Astrocyte of the spinal cord (primary cell): Measurements from ENCODE around the gene CFL2.
A peak's percentile ranks its signal among the peaks of the same experiment; 100 is the strongest.

Experiments used
- DNase-seq: peaks from one replicate; pipeline ENCODE4 v3.0.0; 2011; ENCODE audit warnings: low read depth, low spot score
- H3K4me3 ChIP-seq: 2 replicates; pipeline ENCODE4 v1.5.1; 2011; ENCODE audit warnings: low read depth, mild to moderate bottlenecking, low read length, moderate library complexity
- in situ Hi-C: cut with HindIII; loops from 2 replicates; pipeline ENCODE4 v1.10.0; 2017; ENCODE audit warnings: low sequenced_read_pairs
- TF ChIP-seq, protein P1 (sequence below): IDR thresholded peaks from 2 replicates; pipeline ENCODE4 v1.5.1; 2012; ENCODE audit warnings: low read depth, mild to moderate bottlenecking, low read length, inconsistent platforms

Gene CFL2

GRCh38 chr14:34722723-34723545 is 8.5 kb upstream of the CFL2 start:
- in situ Hi-C loops: no loop called here
- no peak overlapping the region for H3K4me3 ChIP-seq
- TF ChIP-seq, protein P1, sequence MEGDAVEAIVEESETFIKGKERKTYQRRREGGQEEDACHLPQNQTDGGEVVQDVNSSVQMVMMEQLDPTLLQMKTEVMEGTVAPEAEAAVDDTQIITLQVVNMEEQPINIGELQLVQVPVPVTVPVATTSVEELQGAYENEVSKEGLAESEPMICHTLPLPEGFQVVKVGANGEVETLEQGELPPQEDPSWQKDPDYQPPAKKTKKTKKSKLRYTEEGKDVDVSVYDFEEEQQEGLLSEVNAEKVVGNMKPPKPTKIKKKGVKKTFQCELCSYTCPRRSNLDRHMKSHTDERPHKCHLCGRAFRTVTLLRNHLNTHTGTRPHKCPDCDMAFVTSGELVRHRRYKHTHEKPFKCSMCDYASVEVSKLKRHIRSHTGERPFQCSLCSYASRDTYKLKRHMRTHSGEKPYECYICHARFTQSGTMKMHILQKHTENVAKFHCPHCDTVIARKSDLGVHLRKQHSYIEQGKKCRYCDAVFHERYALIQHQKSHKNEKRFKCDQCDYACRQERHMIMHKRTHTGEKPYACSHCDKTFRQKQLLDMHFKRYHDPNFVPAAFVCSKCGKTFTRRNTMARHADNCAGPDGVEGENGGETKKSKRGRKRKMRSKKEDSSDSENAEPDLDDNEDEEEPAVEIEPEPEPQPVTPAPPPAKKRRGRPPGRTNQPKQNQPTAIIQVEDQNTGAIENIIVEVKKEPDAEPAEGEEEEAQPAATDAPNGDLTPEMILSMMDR: peak; percentile 76
- DNase-seq: peak; percentile 70

DNA sequence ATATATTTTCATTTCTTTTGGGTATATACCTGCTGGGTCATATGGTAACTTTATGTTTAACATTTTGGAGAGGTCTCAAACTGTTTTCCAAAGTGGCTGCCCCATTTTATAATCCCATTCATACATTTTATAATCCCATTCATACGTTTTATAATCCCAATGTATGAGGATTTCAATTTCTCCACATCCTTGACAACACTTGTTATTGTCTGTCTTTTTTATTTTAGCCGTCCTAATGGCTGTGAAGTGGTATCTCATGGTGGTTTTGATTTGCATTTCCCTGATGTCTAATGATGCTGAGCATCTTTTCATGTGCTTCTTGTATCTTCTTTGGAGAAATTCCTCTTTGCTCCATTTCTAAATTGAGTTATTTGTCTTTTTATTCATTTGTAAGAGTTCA is 6.7 kb upstream of the CFL2 start:
- in situ Hi-C loops: no loop called here
- no peak overlapping the region for H3K4me3 ChIP-seq
- TF ChIP-seq, protein P1: no peak
- DNase-seq: no peak

DNA sequence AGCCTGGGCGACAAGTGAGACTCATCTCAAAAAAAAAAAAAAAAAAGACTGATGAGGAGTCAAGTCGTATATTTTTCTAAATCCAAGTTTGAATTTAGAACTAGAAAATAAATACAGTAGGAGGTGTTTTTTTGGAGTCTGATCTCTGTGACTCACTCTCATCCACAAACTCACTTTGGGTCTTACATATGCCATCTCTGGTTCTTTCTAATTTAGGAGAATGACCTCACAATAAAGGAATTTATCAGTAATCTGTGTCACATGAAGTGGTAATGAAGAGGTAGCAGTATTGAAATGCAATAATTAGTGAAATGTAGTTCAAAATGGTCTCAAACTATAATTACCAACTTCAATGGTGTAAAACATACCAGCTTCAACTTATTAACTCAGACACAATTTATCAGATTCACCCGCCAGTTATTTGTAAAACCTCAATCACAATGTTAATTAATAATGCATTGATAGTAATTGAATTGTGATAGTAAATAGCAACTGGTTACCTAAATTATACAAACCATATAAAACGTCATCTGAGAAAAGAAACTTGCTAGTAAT is 4.4 kb upstream of the CFL2 start:
- in situ Hi-C loops: no loop called here
- no peak overlapping the region for H3K4me3 ChIP-seq
- TF ChIP-seq, protein P1: no peak
- DNase-seq: peak; percentile 9

DNA sequence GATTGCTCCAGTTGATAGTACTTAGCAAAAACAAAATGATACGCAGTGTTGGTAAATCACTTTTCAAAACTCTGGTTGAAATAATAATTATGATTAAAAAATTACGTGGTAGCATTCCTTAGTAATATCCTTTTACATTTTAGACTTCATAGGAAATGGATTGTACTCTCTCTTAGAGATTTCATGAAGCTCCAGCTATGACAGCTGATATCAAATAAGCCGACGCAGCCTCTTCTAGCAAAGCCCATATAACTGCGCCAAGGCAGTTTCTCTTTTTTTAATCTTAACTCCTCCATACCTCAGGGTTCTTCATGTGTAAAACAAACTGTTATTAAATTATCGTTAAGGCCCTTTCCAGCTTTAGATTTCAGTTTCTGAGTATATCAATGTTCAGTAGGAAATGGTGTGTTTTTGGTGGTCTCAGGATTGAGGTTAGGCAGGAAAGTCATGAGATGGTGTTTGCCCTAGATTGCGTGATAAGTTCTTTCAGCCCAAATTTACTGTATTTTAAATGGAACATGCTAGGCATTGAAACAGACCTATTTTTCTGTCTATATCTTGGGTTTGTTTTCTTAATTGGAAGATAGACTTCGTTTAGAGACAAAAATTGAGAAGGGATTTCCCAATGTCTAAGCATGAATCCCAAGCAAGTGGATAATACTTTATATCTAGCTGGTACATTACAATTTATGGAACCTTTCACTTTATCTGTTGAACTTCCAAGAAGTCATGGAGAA is 902 bp upstream of the CFL2 start:
- in situ Hi-C loops: no loop called here
- no peak for DNase-seq
- TF ChIP-seq, protein P1: no peak
- peak overlapping the region; percentile 84 for H3K4me3 ChIP-seq

GRCh38 chr14:34713681-34714319 is 593 bp downstream of the CFL2 start:
- TF ChIP-seq, protein P1: no peak
- peak; percentile 77 for DNase-seq
- H3K4me3 ChIP-seq: peak overlapping the region; percentile 84
- in situ Hi-C loops: no loop called here

DNA sequence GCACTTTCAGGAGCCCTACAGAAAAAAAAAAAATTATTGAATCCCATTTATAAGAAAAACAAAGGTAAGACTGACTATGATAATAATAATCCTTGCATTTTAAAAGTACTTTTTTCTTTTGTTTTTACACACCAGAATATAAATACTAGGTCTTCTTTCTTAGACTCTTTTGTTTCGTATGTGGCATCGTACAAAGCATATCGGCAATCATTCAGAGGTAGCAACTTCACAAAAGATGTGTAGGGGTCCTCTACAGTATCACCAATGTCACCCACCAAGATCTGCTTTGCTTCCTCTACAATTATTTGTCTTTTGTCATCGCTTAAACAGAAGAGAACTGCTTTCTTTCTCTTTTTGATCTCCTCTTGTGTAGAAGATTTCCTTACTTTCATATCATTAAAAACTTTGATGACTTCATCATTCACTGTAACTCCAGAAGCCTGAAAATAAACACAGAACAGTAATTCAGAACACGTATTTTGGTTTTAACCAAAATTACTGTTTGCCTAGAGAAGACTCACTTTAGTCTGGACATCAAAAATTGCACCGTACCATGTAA is 1.2 kb downstream of the CFL2 start:
- in situ Hi-C loops: no loop called here
- TF ChIP-seq, protein P1: no peak
- peak overlapping the region; percentile 84 for H3K4me3 ChIP-seq
- DNase-seq: no peak
